Adrenal gland (tissue), 12 donors: Measurements from ENCODE around the gene SLC2A4. TPM values are rescaled to one million over a fixed set of nuclear protein-coding genes. Genes with fewer than 3 reads are reported as not detected.

Source experiments
- DNase-seq, 7 donors: peaks; one replicate each; pipeline ENCODE4 v3.0.0-alpha.2; 2019 to 2020
- H3K27ac ChIP-seq, 5 donors: fragments of 200-600 bp; sonication (generic) in 4 of 5; 1 replicate in 3 of 5; 2 replicates in 2 of 5; pipeline versions ENCODE4 v1.5.1 to v1.8.0; 2016 to 2020; ENCODE audit warnings: mild to moderate bottlenecking in 1 of 5
- H3K27me3 ChIP-seq: fragments of 200-600 bp; 2 replicates; pipeline ENCODE4 v1.8.0; 2021
- H3K36me3 ChIP-seq, 2 donors: fragments of 200-600 bp; replicated peaks in 1 of 2; 1 replicate in 1 of 2; 2 replicates in 1 of 2; pipeline versions ENCODE4 v1.5.1 to v1.8.0; 2018 to 2022
- H3K4me1 ChIP-seq, 2 donors: fragments of 200-600 bp; replicated peaks in 1 of 2; 1 replicate in 1 of 2; 2 replicates in 1 of 2; pipeline versions ENCODE4 v1.5.1 to v1.8.0; 2018 to 2021
- H3K4me3 ChIP-seq, 4 donors: fragments of 200-600 bp; sonication (generic) in 3 of 4; one replicate each; pipeline ENCODE4 v1.5.1; 2016 to 2018
- H3K9me3 ChIP-seq, 3 donors: fragments of 200-600 bp; sonication (generic) in 1 of 3; replicated peaks in 1 of 3; 1 replicate in 2 of 3; 2 replicates in 1 of 3; pipeline versions ENCODE4 v1.5.1 to v1.8.0; 2016 to 2021
- POLR2A ChIP-seq, 2 donors: fragments of 450-650 bp; IDR thresholded peaks; one replicate each; pipeline ENCODE4 v1.6.1; 2017; ENCODE audit warnings: antibody characterized with exemption in 2 of 2, mild to moderate bottlenecking in 2 of 2, moderate library complexity in 1 of 2
- WGBS, 4 donors: extraction: QIAGEN DNeasy Blood & Tissue Kit in 2 of 4; methylation state at CpG; one replicate each; pipeline versions ENCODE4 v1.1.5 to v1.1.7; 2013 to 2017; 5-methylcytosine and 5-hydroxymethylcytosine counted together
- intact Hi-C, 2 donors: fragments of 100-400 bp; cut with DNase I; formaldehyde crosslinking; loops; one replicate each; pipeline versions ENCODE4 v1.14.1 to v1.15.0; 2022 to 2023
- polyA plus RNA-seq, 3 donors: library from polyadenylated mRNA; stranded (reverse); fragments of 200-250 nt in 2 of 3; fragments of 350-450 nt in 1 of 3; fragmentation: Illumina TruSeq in 1 of 3; extraction: RNeasy Lipid Tissue Mini Kit (QIAGEN cat#74804) in 1 of 3; gene quantifications; one replicate each; pipeline ENCODE4 v1.2.3, GENCODE V29; 2013 to 2014
- total RNA-seq, 9 donors: library from RNA; depleted of rRNA in 4 of 9; stranded (reverse); fragments of >200 nt in 4 of 9; fragments of 120-200 nt in 1 of 9; fragmentation: NEBNext Ultra II Directional in 1 of 9; extraction: Animal tissue kit (Norgen Biotek cat#: 25700) in 1 of 9; gene quantifications; one replicate each; pipeline versions ENCODE4 v1.1.0 to v1.2.4, GENCODE V29; 2013 to 2023
- TF ChIP-seq, protein P1 (sequence below), 6 experiments: fragments of 450-650 bp in 4 of 6; fragments of 200-600 bp in 2 of 6; sonication (generic) in 1 of 6; IDR thresholded peaks; 1 replicate in 5 of 6; 2 replicates in 1 of 6; pipeline versions ENCODE4 v1.5.1 to v1.8.0; 2016 to 2021; ENCODE audit warnings: antibody characterized with exemption in 6 of 6, mild to moderate bottlenecking in 2 of 6, moderate library complexity in 1 of 6
- donor health status: healthy with polysubstance abuse.
- donor health status: Bipolar disorder and iron deficiency.
- donor health status: DM: yes; HTN: yes; CAD: no.
- donor health status: DM: no; HTN: no; CAD: no.
- donor health status: DM: no; HTN: no; CAD: no.
- donor health status: DM: yes; HTN: yes; CAD: no.

The SLC2A4 gene
- total and polyA plus RNA-seq, 12 donors: 0.75 to 30.0 (median 6.7) TPM

DNA sequence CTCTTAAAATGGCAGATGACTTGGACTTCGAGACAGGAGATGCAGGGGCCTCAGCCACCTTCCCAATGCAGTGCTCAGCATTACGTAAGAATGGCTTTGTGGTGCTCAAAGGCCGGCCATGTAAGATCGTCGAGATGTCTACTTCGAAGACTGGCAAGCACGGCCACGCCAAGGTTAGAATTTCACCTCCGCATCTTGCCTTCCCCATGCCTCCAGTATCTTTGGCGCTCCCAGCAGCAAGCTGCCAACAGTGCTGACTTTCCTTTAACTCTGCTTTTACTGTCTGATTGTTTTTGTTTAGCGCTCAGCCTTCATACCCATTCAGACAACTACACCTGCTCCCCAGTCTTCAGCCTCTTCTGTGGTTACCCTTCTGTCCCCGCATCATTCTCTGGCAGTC lies 28.1 kb downstream of the SLC2A4 start:
- TF ChIP-seq, protein P1, sequence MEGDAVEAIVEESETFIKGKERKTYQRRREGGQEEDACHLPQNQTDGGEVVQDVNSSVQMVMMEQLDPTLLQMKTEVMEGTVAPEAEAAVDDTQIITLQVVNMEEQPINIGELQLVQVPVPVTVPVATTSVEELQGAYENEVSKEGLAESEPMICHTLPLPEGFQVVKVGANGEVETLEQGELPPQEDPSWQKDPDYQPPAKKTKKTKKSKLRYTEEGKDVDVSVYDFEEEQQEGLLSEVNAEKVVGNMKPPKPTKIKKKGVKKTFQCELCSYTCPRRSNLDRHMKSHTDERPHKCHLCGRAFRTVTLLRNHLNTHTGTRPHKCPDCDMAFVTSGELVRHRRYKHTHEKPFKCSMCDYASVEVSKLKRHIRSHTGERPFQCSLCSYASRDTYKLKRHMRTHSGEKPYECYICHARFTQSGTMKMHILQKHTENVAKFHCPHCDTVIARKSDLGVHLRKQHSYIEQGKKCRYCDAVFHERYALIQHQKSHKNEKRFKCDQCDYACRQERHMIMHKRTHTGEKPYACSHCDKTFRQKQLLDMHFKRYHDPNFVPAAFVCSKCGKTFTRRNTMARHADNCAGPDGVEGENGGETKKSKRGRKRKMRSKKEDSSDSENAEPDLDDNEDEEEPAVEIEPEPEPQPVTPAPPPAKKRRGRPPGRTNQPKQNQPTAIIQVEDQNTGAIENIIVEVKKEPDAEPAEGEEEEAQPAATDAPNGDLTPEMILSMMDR (IDR thresholded peaks at IDR 0.05): no peak
- no peak for TF ChIP-seq POLR2A (IDR thresholded peaks at IDR 0.05)
- H3K27ac ChIP-seq: peak overlapping the region in 2 of 5 donors; percentile 98 to 99
- no peaks in the 10 kb centered on the region for H3K27me3 ChIP-seq
- H3K36me3 ChIP-seq: peaks cover 0 to 47% of the 10 kb centered on the region in 2 donors
- no peaks in the 10 kb centered on the region for H3K9me3 ChIP-seq
- intact Hi-C loops: no loop called here
- peaks cover 23 to 55% of the 10 kb centered on the region in 2 donors for H3K4me1 ChIP-seq
- DNase-seq: peak in 1 of 7 donors; percentile 29
- WGBS, 4 donors: 73 to 86% (median 82%) methylated on average over 10 to 12 of the region's 12 CpGs
- H3K4me3 ChIP-seq: peak overlapping the region in 1 of 4 donors; percentile 88

DNA sequence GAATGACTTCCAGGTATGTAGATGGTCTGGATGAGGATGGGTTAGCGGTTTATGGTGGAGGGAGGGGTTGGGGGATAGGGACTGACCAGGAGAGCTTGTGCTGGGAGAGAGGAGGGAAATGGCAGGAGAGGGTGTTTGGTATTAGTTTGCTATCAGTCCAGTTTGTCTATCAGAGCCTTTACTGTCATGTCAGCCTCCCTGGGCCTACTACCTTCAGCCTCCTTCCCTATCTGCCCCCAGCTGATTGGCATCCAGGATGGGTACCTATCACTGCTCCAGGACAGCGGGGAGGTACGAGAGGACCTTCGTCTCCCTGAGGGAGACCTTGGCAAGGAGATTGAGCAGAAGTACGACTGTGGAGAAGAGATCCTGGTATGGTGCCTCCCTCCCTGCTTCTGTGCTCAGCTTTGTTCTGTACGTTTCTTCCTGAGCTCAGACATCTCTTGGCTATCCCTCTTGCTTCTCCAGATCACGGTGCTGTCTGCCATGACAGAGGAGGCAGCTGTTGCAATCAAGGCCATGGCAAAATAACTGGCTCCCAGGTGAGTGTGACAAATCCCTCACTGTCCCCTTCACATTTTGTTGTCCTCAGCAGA lies 29.7 kb downstream of the SLC2A4 start:
- Histone ChIP-seq H3K27ac (peak overlapping the region in 1 of 5 donors; percentile 31), H3K4me3 (no peak overlapping the region), H3K27me3 (no peaks in the 10 kb centered on the region), H3K36me3 (peaks cover 0 to 47% of the 10 kb centered on the region in 2 donors), H3K9me3 (no peaks in the 10 kb centered on the region), H3K4me1 (peaks cover 32 to 63% of the 10 kb centered on the region in 2 donors)
- DNase-seq: no peak
- 49 to 60% (median 57%) methylated on average over 7 of the region's 7 CpGs for WGBS, 4 donors
- TF ChIP-seq, protein P1 (IDR thresholded peaks at IDR 0.05): no peak
- no peak for TF ChIP-seq POLR2A (IDR thresholded peaks at IDR 0.05)
- intact Hi-C loops: no loop called here

DNA sequence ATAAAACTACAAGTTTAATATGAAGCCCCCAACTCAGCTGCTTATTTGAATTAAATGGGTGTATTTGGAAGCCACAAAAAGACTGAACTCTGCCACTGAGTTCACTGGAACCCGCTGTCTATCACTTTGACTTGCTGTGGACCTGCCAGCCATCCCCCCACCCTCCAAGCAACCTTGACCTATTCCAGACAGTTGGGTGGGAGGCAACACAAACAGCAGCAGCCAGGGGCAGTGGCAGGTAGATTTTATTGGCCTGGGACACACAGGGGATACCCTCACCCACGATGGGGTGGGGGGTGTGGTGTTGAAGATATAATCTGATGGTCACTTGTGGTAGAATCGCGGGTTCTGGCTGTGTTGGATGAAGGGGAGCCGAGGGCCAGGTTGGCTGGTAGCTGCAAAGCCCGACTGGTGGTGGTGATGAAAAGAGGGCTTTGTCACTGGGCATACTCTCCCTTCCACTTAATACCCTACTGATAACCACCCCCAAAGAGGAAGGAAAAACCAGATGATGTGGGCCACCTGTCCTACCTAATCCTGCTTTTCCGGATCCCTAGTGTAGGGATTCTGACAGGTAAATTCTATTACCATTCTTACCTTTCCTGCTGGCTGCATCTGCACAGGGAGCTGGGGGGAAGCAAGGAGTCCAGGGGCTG lies 31.0 kb downstream of the SLC2A4 start:
- H3K27me3 ChIP-seq: no peaks in the 10 kb centered on the region
- WGBS, 4 donors: 55 to 59% (median 56%) methylated on average over 7 of the region's 7 CpGs
- H3K9me3 ChIP-seq: no peaks in the 10 kb centered on the region
- peaks cover 0 to 53% of the 10 kb centered on the region in 2 donors for H3K36me3 ChIP-seq
- H3K27ac ChIP-seq: peak overlapping the region in 2 of 5 donors; percentile 14 to 66
- no peak overlapping the region for H3K4me3 ChIP-seq
- TF ChIP-seq POLR2A (IDR thresholded peaks at IDR 0.05): no peak
- TF ChIP-seq, protein P1 (IDR thresholded peaks at IDR 0.05): no peak
- peaks cover 32 to 63% of the 10 kb centered on the region in 2 donors for H3K4me1 ChIP-seq
- peak in 1 of 7 donors; percentile 29 for DNase-seq
- intact Hi-C loops: no loop called here

DNA sequence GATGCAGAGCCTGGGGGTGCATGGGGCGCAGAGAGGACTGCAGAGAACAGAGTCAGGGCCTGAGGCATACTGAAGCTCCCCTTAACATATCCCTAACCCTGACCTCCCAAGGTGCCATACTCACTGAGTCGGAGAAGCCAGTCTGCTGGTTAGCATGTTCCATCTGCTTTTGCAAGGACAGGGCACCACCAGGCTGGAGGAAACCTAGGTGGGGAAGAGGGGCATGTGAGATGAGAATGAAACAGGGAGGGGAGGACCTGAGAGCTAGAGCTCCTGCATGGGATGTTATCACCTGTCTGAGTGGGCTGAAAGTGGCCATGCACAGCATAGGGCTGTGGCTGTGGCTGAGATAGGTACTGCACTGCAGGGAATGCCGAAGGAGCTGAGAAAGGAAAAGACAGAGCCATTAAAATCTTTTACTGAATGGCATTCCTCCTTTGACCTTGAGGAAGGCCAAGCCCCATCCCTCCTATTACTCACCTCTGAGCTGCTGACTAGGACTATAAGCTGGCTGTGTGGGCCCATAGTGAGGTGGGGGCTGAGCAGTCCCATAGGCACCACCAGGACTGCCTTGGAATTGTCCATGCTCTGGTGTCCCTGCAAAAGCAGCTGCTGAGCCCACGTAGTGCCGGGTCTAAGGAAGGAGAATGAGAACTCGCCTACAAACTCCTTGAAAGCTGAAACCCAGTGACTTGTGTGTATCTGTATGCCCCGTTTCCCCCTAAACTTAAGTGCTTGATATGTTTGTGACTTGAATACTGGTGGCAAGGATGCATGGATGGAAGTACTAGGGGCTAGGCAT lies 31.8 kb downstream of the SLC2A4 start:
- peaks cover 0 to 61% of the 10 kb centered on the region in 2 donors for H3K36me3 ChIP-seq
- intact Hi-C loops: no loop called here
- no peak overlapping the region for H3K4me3 ChIP-seq
- DNase-seq: peak in 3 of 7 donors; percentile 35 to 42 (median 36)
- no peaks in the 10 kb centered on the region for H3K9me3 ChIP-seq
- WGBS, 4 donors: 51 to 63% (median 56%) methylated on average over 7 of the region's 7 CpGs
- TF ChIP-seq, protein P1 (IDR thresholded peaks at IDR 0.05): peak in 4 of 6 experiments; percentile 25 to 45 (median 37)
- TF ChIP-seq POLR2A (IDR thresholded peaks at IDR 0.05): peak in 1 of 2 donors; percentile 6
- H3K27ac ChIP-seq: peak overlapping the region in 2 of 5 donors; percentile 66 to 93
- no peaks in the 10 kb centered on the region for H3K27me3 ChIP-seq
- peaks cover 32 to 63% of the 10 kb centered on the region in 2 donors for H3K4me1 ChIP-seq
